ENCODE data around the gene PLD5. TPM values are rescaled to one million over a fixed set of nuclear protein-coding genes. Genes with fewer than 3 reads are reported as not detected.
"Not testable (repeated sequence)": the region's sequence is repeated elsewhere in the genome, so short reads cannot be mapped to it uniquely, and the experiment has no call there.

Gene PLD5
- polyA plus RNA-seq, 4 donors: 1.5 to 1.8 (median 1.5) TPM

DNA sequence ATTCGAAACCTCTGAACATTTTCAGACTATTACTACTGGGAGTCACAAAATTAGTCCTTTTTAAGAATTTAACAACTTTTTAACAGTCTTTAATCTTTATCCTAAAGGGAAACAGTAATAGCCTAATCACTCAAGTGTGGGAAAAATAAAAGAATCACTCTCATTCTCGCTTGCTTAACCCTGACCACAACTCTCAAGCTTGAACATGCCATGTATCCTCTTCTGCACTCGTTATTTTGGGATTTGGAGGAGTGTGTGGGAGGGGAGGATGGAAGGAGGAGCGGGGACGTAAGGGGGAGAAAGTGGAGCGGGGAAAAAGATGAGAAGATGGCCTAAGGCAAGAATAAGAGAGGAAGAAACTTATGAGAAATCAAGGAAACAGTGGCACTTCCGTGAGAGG is 215.8 kb downstream of the PLD5 start:
- DNase-seq (ENCODE audit: low read depth in 4 of 4, low spot score in 3 of 4): not testable (repeated sequence)

DNA sequence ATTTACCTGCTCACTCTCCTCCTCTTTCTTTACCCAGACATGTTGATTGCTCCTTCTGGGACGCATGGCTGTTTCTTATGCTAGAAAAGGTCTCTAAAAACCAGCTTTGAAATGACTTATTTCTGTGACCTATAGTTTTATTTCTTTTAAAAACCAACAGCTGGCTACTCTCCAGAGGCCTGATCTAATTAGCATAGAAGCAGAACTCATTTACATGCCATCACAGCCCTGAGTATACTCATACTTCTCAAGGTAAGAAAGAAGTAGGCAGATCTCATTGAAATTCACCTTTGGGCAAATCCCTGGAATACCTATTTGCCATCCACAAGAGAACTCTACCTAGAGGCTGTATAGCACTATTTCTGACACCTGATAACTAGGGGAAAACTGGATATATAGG is 230.7 kb downstream of the PLD5 start:
- not testable (repeated sequence) for DNase-seq (ENCODE audit: low read depth in 4 of 4, low spot score in 3 of 4)

DNA sequence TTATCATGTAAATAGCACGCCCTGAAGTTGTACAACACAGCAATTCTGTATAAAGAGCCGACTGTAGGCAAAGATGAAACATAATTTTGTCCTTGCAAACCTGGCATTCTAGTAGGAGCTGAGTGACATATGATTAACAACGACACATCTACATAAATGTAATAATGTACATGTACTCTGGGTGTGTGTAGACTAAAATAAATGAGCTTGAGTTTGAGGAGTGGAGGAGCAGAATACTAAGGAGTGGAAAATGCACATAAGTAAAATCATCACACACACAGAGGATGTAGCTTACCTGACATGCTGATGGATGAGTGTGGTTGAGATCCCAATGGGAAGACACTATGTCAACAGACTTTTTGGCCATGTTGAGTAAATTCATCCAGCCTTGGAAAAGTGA is 236.4 kb downstream of the PLD5 start:
- DNase-seq (ENCODE audit: low read depth in 4 of 4, low spot score in 3 of 4): not testable (repeated sequence)

DNA sequence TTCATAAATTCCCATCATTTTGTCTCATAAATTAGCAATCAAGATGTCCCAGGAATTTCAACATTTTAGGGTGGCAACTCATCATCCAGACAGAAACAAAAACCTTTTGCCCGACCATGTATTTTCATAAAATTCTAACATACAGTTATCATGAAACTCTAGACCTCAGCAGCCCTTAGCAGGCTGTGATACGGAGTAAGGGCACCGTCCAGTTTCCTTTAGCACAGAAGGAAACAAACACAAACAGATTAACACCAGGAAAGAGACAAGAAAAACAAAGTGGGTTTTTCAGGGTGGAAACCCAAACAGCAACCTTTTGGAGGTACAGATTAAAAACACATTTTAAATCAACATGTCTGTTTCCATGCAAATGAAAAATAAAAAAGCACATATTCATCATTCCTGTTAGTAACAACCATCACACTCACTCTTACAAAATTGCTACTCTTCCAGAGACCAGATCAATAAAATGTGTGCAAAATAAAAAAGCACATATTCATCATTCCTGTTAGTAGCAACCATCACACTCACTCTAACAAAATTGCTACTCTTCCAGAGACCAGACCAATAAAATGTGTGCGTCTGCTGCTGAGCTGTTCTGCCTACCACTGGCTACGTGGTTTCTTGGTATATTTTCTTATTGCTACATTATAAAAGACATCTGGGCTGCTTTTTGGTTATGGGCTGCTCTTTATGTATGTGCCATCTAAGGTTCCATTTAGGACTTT is 241.6 kb downstream of the PLD5 start:
- DNase-seq (ENCODE audit: low read depth in 4 of 4, low spot score in 3 of 4): not testable (repeated sequence)

DNA sequence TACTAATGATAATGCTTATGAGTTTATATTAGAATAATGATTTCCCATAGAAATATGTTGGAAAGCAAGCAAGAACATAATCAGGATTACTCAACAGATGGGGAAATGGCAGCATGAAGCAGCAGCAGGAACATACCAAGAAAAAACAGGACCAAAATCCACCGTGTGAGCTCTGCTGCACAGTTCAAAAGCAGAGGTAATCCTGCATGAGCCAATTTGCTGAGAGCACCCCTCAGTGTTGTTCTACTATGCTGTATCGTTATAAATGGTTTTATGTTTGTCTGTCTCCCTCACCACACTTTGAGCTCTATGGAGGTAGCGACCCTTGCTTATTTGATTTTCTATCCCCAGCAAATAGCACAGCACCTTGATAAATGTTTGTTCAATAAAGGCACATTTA is 246.1 kb downstream of the PLD5 start:
- not testable (repeated sequence) for DNase-seq (ENCODE audit: low read depth in 4 of 4, low spot score in 3 of 4)

DNA sequence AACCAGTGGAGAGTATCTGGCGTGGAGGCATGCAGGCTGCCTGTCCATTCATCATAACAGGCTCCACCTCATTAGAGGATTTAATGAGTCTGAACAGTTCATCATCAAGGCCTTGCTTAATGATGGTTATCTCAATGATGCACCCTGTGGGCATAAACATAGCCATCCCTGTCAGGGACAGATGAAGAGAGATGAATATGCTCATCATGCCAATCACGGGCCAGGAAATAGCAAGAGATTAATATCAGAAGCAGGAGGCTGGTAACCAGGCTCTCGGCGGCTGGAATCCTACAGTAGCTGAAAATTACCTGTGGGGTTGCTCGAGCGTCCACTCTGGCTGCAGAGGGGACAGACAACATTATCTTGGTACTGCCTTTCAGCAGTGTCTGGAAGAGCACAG is 247.7 kb downstream of the PLD5 start:
- DNase-seq (ENCODE audit: low read depth in 4 of 4, low spot score in 3 of 4): not testable (repeated sequence)

DNA sequence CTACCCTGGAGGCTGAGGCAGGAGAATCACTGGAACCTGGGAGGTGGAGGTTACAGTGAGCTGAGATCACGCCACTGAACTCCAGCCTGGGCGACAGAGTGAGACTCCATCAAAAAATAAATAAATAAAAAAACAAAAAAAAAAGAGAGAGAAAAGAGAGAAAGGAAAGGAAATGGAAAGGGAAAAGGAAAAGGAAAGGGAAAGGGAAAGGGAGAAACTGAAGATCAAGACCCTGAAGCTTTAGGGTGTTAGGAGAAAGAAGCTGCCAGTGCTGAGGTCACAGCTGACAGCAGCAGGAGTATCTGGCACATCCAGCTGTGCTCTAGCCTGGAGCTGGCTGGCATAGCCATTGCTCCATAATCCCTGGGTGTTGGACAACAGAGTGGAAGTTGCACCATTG is 257.5 kb downstream of the PLD5 start:
- not testable (repeated sequence) for DNase-seq (ENCODE audit: low read depth in 4 of 4, low spot score in 3 of 4)

DNA sequence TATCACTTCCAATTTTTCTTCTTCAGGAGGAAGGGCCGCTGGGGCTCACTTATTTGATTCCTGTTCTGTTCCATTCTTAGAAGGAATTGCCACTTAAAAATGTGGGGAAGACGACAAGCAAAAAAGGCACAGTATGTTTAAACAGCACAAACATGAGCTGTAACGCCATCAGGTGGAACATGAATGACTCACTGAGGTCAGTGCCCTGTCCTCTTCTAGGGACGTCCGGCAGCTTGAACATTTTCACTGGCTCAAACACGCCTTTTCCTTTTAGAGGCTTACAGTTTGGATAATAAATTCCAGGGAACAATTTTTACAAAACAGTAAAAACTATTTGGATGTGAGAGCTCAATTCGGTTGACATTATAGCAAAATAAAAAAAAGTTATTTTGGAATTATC is 260.1 kb downstream of the PLD5 start:
- DNase-seq (ENCODE audit: low read depth in 4 of 4, low spot score in 3 of 4): not testable (repeated sequence)

DNA sequence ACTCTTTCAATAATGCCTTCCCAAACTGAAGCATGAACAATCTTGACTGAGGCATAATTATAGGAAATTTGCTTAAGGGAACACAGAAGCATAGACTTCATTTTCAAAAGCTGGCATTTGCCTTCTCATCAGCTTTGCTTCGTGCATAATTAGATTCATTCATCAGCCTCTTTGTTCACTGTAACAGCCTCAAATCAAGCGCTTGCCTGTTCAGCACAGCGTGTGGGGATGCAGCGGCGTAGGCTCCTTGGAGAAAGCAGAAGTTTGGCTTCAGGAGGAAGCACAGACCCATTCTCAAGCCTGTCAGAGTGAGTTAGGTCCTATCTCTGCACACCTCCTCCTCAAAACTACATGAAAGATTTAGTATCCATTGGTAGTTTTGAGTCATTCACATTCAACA is 279.2 kb downstream of the PLD5 start:
- no peak for DNase-seq (ENCODE audit: low read depth in 4 of 4, low spot score in 3 of 4)

DNA sequence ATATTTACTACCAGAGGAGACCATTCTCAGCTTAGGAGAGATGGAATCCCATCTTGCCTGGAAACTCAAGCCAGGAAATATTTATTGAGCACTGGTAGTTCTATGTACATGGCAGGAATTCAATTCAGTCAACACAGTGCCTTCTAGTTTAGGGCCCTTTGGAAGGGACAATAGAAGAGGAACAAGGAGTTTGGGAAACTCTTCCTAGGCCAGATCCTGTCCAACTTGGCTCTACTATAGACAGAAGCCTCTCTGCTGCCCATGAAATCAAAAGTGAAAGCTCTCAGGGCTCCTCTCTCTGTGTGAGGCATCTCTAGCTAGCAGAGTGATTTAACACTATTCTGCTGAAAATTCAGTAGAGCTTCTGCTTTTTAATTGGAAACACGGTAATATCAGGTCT is 281.0 kb downstream of the PLD5 start:
- DNase-seq (ENCODE audit: low read depth in 4 of 4, low spot score in 3 of 4): no peak

DNA sequence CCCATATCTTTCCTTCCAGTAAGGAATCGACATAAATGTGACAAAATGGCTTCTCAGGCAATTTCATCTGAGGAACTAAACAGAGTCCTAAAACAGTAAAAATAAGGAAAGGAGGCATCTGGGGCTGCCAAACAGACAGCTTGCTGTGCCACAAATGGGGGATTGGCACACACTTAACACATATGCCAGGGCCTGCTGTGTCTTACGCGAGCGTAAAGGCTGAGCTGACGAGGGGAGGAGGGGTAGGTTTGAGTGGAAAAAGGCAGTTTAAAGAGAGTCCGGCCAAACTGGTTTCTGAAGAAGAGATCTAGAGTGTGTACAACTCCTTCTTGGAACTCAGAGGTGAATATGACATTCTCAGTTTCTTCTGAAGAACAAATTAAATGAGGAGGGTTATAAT is 281.5 kb downstream of the PLD5 start:
- DNase-seq (ENCODE audit: low read depth in 4 of 4, low spot score in 3 of 4): no peak

DNA sequence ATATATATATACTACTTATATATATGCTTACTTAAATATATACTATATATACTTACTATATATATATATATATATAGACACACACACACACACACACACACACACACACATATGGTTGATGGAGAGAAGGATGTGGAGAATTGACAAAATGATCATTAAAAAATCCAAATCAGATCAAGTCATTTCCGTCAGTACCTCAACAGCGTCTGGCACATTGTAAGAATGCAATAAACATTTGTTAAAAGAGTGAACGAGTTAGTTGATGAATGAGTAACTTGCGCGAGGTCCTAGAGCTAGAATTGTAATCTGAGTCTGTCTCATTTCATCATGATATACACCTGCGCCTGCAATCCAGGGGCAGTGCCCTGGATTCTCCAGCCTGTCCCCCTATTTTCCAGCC is 282.6 kb downstream of the PLD5 start:
- DNase-seq (ENCODE audit: low read depth in 4 of 4, low spot score in 3 of 4): no peak

DNA sequence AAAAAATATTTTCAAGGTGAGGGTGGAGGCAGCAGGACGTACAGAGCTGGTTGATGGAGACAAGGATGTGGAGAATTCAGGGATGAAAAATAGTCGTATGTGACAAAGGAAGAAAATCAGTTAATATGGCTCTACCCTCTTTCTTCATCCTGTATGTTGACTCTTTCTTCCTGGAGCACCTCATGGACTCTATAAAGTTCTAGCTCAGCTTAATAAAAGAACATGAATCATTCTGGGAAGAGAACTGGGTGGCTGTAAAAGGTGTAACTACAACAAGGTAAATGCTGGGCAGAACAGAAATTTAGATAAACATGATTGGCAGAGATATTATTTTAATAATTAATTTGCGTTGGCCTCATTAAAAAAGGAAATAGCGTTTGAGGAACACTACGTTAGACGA is 283.8 kb downstream of the PLD5 start:
- no peak for DNase-seq (ENCODE audit: low read depth in 4 of 4, low spot score in 3 of 4)

DNA sequence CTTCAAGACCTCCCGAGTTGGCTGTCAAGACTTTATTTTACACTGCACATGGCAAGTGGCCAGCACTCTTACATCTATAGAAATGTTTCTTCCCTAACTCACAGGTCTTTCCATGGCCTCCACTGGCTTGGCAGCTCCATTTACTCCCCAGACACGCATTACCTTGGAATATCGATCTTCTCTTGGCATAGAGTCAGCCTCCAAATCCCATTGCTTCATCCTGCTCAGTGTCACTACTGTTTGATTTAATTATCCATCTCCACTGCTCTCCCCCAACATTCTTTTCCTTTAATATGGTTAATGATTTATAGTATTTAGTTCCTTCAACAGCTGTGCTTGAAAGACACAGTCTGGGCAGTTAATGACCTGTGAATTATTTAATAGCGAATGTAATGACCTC is 284.4 kb downstream of the PLD5 start:
- DNase-seq (ENCODE audit: low read depth in 4 of 4, low spot score in 3 of 4): peak in 3 of 4 donors; percentile 31 to 42 (median 34)

DNA sequence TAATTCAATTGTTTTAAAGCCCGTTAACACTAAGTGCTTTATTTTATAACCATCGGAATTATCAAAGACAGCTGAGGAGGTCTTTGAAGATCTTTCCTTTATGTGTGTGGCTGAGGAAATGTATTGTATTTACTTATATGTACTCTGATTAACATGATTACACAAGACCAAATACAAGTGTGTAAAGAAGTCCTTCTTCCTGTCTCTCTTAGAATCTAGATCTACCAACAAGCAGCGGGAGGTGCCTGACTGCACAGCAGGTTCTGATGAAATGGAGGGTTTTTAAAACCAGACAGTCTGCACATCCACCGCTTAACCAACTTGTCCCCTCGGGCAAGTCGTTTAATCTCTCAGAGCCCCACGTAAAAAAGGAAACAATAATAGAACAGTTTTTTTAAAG is 285.1 kb downstream of the PLD5 start:
- no peak for DNase-seq (ENCODE audit: low read depth in 4 of 4, low spot score in 3 of 4)

DNA sequence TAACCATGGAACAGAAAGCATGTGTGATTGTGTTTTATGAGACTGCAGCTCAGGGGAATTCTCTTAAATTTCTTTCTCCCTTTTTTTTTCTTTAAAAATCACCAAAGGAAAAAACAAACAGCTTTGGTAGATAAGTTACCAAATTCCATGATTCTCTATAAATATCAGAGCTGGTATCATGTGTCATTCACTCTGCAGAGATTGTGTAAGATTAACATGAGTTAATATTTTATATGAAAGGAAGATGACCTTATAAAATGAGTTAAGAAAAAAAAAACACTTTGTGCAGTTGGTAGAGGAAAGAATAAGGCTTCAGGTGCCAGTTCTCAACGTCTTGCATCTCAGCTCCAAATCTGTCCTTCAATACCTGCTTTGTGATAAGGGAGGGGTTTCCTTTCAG is 287.4 kb downstream of the PLD5 start:
- no peak for DNase-seq (ENCODE audit: low read depth in 4 of 4, low spot score in 3 of 4)

DNA sequence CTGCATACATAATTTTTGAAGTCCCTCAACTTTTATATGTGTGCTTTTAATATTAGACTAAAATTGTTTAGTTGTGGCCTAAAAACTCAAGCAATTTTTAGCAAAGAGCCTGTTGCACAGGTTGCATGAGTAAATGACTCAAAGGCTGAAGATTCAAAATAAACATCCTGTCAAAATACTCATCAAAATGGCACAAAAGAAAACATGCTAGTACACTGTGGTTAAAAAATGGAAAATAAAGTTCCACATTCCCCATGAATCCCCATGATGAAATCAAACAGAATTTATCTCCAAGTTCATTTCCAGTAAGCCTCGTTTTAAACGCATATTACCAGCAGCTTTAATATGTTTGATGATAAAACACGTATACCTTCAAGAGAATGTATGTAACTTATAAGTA is 295.5 kb downstream of the PLD5 start:
- DNase-seq (ENCODE audit: low read depth in 4 of 4, low spot score in 3 of 4): no peak

DNA sequence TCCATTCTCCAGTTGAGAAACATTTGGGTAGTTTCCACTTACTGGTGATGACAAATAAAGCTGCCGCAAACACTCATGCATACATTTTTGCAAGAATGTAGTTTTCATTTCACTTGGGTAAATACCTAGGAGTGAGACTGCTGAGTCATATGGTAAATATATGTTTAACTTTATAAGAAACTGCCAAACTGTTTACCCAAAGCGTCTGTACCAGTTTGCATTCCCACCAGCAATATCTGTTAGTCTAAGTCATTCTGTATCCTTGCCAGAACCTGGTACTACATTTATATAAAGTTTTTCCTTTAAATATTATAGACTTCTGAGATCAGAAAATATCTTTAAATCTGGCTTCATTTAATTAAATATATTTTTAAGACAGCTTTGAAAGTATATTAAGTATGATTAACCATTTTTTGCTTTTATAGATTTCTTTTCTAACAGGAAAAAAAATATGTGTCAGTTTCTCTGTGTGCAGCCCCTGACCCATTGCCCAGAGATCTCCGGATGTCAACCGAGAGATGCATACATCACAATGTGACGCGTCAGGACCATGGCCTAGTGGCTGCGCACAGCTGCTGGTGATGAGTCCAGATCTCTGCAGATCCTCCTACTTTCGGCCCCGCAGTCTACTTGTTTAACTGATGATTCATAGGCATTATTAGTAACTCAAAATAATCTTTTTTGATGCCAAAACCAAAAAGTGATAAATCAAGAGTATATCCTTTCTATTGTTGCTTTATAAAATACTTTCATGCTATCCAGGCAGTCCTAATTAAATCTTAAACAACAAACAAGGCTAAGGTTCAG is 298.5 kb downstream of the PLD5 start:
- DNase-seq (ENCODE audit: low read depth in 4 of 4, low spot score in 3 of 4): no peak

DNA sequence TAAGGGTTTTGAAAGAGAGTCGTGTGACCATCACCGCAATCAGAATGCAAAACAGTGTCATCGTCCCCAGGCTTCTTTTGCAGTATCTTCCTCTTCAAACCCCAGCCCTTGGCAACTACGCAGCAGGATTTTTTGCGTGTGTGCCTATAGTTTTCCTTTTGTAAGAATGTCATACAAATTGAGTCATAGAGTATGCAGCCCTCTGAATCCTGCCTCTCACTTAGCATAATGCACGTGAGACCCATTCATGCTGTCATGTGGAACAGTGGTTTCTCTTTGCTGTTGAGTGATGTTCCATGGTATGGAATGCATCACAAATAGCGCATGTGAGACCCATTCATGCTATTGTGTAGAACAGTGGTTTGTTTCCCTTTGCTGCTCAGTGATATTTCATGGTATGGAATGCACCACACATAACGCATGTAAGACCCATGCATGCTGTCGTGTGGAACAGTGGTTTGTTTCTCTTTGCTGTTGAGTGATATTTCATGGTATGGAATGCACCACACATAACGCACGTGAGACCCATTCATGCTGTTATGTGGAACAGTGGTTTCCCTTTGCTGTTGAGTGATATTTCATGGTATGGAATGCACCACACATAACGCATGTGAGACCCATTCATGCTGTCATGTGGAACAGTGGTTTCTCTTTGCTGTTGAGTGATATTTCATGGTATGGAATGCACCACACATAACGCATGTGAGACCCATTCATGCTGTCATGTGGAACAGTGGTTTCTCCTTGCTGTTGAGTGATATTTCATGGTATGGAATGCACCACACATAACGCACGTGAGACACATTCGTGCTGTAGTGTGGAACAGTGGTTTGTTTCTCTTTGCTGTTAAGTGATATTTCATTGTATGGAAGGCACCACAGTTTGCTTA is 299.4 kb downstream of the PLD5 start:
- not testable (repeated sequence) for DNase-seq (ENCODE audit: low read depth in 4 of 4, low spot score in 3 of 4)

DNA sequence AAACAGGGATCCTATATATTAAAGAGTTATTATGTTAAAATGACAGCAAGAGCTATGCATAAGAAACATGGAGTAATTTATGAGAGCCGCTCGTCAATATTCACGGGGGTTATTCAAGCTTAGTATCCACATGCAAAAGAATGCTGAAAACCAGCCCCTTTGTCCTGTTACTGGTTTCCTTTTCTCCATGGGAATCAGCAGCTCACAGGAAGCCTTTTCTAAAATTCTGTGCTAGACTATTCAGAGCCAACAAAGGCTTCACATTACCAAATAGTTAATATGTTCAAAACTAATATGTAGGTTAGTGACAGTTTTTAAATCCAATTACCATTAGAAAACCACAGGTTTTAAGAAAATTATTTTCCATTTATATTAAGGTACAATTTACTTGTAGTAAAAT is 300.0 kb downstream of the PLD5 start:
- DNase-seq (ENCODE audit: low read depth in 4 of 4, low spot score in 3 of 4): no peak

DNA sequence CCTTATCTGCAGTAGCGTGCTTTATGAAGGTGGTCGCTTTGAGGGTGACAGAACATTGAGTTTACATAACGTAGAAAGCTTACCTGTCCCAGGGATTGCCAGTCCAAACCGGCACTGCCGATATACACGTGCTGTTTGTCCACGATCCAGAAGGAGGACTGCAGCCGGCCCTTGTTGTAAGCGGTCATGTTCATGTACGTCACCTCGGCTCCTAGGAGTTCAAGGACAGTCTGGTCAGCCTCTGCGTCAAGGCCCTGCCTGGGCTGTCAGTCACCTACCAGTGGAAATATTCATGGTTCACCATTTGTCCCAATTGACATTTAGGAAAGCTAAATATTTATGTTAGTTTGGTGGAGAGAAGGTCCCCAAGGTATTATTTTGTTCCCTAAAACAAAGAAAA is 304.6 kb downstream of the PLD5 start:
- DNase-seq (ENCODE audit: low read depth in 4 of 4, low spot score in 3 of 4): no peak
